Measurements from ENCODE around the gene SERPINA3. TPM values are rescaled to one million over a fixed set of nuclear protein-coding genes. Genes with fewer than 3 reads are reported as not detected.

Gene SERPINA3
- total and polyA plus RNA-seq, 10 of the 15 experiments (the other 5 are each of a cell fraction or from before 2014, with no cell fraction given), result 2.2 TPM; not detected in 9

- in situ Hi-C loops (cut with MboI), result no loop called here
These were observed 3.8 kb downstream of the SERPINA3 start for GRCh38 chr14:94615823-94616570.

More at GRCh38 chr14:94615823-94616570, 3.8 kb downstream of the SERPINA3 start:
- TF ChIP-seq POU2F2 (IDR thresholded peaks at IDR 0.05; ENCODE audit: borderline replicate concordance, low read depth, low read length) (no peak), TCF7 (IDR thresholded peaks at IDR 0.05; ENCODE audit: borderline replicate concordance) (no peak), WRNIP1 (IDR thresholded peaks at IDR 0.05; ENCODE audit: borderline replicate concordance, low read depth, low read length) (no peak), MTA3 (IDR thresholded peaks at IDR 0.05; ENCODE audit: borderline replicate concordance, low read length) (no peak), ZBTB40 (IDR thresholded peaks at IDR 0.05; ENCODE audit: borderline replicate concordance) (no peak)
- DNase-seq (ENCODE audit: low read depth, low spot score) (no peak), FAIRE-seq (no peak), ATAC-seq (no peak)
- Histone ChIP-seq H4K20me1 (ENCODE audit: control insufficient read depth, insufficient read depth) (no peaks in the 10 kb centered on the region), H3K27ac (ENCODE audit: control insufficient read depth, insufficient read depth) (no peak overlapping the region), H3K79me2 (ENCODE audit: control insufficient read depth, insufficient read depth, low read length) (no peaks in the 10 kb centered on the region), H3K4me1 (ENCODE audit: control insufficient read depth, insufficient read depth, low read length) (no peaks in the 10 kb centered on the region), H3K36me3 (ENCODE audit: control insufficient read depth in 2 of 2, insufficient read depth in 2 of 2, low read length in 1 of 2) (no peaks in the 10 kb centered on the region), H3K27me3 (replicated peaks in 1 of 2; ENCODE audit: control insufficient read depth in 2 of 2, insufficient read depth in 2 of 2, low read length in 1 of 2) (no peaks in the 10 kb centered on the region), H3K4me2 (ENCODE audit: control insufficient read depth, insufficient read depth) (no peak overlapping the region), H3K9me3 (replicated peaks; ENCODE audit: control insufficient read depth, insufficient read depth, low read length) (peaks cover 7% of the 10 kb centered on the region; the same call in 2 of the 3 replicates), H3K9ac (ENCODE audit: control insufficient read depth, insufficient read depth, low read length) (no peak overlapping the region), H3K4me3 (no peak overlapping the region), H2AFZ (ENCODE audit: control insufficient read depth, low read depth, low read length) (no peak overlapping the region)
- WGBS (ENCODE audit: insufficient coverage, insufficient replicate concordance, low lambda C conversion rate, missing lambda C conversion rate), result 26% methylated on average over 8 of the region's 8 CpGs
- ChIA-PET SMC1A (ENCODE audit: uncharacterized antibody, unreplicated experiment) (no interaction called here), CTCF (no interaction called here), RAD21 (ENCODE audit: unreplicated experiment) (no interaction called here), POLR2A (no interaction called here)
- intact Hi-C loops (cut with micrococcal nuclease; ENCODE audit: unreplicated experiment), result no loop called here
- BruUV-seq (replicated peaks), result no TSS peak

Measured in GM12878 (cell line).